ENCODE results near the gene ASPM. TPM values are rescaled to one million over a fixed set of nuclear protein-coding genes. Genes with fewer than 3 reads are reported as not detected.

ASPM gene
- total RNA-seq, 1 donor from 2014 or later = 38.6 TPM

DNA sequence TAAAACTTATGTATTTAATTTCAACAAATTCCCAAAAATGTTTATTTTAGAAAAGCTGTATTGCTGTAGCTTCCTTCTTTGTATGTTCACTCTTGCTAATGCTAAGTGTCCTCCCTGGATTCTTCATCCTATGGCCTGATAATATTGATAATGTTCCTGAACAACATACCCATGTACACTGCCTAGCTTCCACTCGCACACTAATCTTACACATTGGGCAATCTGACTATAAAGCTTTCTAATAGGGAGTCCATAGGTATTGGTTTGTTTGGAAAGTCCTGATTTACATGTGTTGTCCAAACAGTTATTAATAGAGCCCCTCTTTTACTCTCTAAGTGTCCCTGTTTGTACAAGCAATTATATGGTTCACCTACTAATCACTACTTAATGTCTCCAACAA is 80.2 kb downstream of the ASPM start:
- H3K27me3 Mint-ChIP-seq = no peaks in the 10 kb centered on the region
- no peak overlapping the region for H3K4me3 Mint-ChIP-seq
- H3K27ac Mint-ChIP-seq = no peak overlapping the region
- DNase-seq (ENCODE audit: extremely low spot score, unreplicated experiment) = no peak
- peaks cover 5% of the 10 kb centered on the region for H3K9me3 Mint-ChIP-seq
- H3K4me1 Mint-ChIP-seq (ENCODE audit: unreplicated experiment) = no peaks in the 10 kb centered on the region
- no peaks in the 10 kb centered on the region for H3K36me3 Mint-ChIP-seq
- TF ChIP-seq, protein P1, sequence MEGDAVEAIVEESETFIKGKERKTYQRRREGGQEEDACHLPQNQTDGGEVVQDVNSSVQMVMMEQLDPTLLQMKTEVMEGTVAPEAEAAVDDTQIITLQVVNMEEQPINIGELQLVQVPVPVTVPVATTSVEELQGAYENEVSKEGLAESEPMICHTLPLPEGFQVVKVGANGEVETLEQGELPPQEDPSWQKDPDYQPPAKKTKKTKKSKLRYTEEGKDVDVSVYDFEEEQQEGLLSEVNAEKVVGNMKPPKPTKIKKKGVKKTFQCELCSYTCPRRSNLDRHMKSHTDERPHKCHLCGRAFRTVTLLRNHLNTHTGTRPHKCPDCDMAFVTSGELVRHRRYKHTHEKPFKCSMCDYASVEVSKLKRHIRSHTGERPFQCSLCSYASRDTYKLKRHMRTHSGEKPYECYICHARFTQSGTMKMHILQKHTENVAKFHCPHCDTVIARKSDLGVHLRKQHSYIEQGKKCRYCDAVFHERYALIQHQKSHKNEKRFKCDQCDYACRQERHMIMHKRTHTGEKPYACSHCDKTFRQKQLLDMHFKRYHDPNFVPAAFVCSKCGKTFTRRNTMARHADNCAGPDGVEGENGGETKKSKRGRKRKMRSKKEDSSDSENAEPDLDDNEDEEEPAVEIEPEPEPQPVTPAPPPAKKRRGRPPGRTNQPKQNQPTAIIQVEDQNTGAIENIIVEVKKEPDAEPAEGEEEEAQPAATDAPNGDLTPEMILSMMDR (conservative IDR thresholded peaks at IDR 0.05) = no peak

DNA sequence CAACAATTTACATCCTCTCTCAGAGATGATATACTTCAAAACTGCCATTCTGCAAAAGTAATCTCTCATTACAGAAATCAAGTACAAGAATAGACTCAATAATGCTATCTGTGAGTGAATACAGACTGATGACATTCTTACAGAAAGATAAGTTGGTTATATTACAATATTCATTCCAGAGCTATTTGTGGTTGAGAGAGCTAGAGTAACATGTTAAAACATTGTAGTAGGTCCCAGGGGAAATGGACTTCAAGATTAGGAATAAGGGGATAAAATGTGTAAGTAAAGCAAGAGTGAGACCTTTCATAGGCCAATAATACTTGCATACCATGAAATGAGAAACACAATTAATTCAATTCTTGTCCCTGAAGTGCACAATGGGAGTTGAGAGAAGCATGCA is 80.9 kb downstream of the ASPM start:
- TF ChIP-seq, protein P1 (conservative IDR thresholded peaks at IDR 0.05) = no peak
- Mint-ChIP-seq H3K27me3 (no peaks in the 10 kb centered on the region), H3K27ac (no peak overlapping the region), H3K9me3 (peaks cover 5% of the 10 kb centered on the region), H3K4me1 (ENCODE audit: unreplicated experiment) (no peaks in the 10 kb centered on the region), H3K36me3 (no peaks in the 10 kb centered on the region), H3K4me3 (no peak overlapping the region)
- no peak for DNase-seq (ENCODE audit: extremely low spot score, unreplicated experiment)

- H3K36me3 Mint-ChIP-seq = no peaks in the 10 kb centered on the region
These were observed 83.3 kb downstream of the ASPM start for GRCh38 chr1:197063212-197063611.

DNA sequence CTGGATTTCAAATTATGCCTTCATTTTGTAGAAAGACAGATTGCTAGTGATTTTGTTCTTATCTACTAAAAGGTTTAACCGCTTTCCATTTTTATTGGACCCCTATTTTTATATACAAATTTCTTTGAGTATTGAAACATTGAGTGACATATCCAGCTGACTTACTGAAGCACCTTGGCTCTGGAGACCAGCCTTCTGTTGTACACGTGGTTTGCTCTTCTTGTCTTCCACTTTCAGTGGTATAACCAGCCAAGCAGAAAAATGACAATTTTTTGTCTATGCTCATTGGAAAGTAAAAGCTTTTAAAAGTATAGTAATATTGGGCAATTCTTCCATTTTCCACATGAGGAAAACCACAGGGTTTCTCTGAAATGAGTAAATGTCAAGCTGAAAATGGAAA is 83.8 kb downstream of the ASPM start:
- TF ChIP-seq, protein P1 (conservative IDR thresholded peaks at IDR 0.05) = no peak
- Mint-ChIP-seq H3K9me3 (no peaks in the 10 kb centered on the region), H3K27me3 (no peaks in the 10 kb centered on the region), H3K36me3 (no peaks in the 10 kb centered on the region), H3K4me1 (ENCODE audit: unreplicated experiment) (no peaks in the 10 kb centered on the region), H3K27ac (no peak overlapping the region), H3K4me3 (no peak overlapping the region)
- DNase-seq (ENCODE audit: extremely low spot score, unreplicated experiment) = no peak

More at GRCh38 chr1:197063212-197063611, 83.3 kb downstream of the ASPM start:
- Mint-ChIP-seq H3K27me3 (no peaks in the 10 kb centered on the region), H3K27ac (no peak overlapping the region), H3K4me3 (no peak overlapping the region), H3K9me3 (no peaks in the 10 kb centered on the region), H3K4me1 (ENCODE audit: unreplicated experiment) (no peaks in the 10 kb centered on the region)
- no peak for DNase-seq (ENCODE audit: extremely low spot score, unreplicated experiment)
- TF ChIP-seq, protein P1 (conservative IDR thresholded peaks at IDR 0.05) = no peak

GRCh38 chr1:197049100-197049499 is 97.4 kb downstream of the ASPM start:
- no peak overlapping the region for H3K27ac Mint-ChIP-seq
- H3K36me3 Mint-ChIP-seq = no peaks in the 10 kb centered on the region
- no peak for DNase-seq (ENCODE audit: extremely low spot score, unreplicated experiment)
- no peaks in the 10 kb centered on the region for H3K4me1 Mint-ChIP-seq (ENCODE audit: unreplicated experiment)
- H3K4me3 Mint-ChIP-seq = no peak overlapping the region
- H3K27me3 Mint-ChIP-seq = peaks cover 4% of the 10 kb centered on the region
- TF ChIP-seq, protein P1 (conservative IDR thresholded peaks at IDR 0.05) = no peak
- no peaks in the 10 kb centered on the region for H3K9me3 Mint-ChIP-seq

All from type B pancreatic cell (in vitro differentiated cells).